HEK293 (cell line): ENCODE data around the gene APOBEC3A.
"Not testable (repeated sequence)": the region's sequence is repeated elsewhere in the genome, so short reads cannot be mapped to it uniquely, and the experiment has no call there.

ENCODE experiments used
- CTCF ChIA-PET: fragments of 350-600 bp; formaldehyde crosslinking; extraction: SDS; loops from one replicate; lab custom pipeline; 2021; ENCODE audit warnings: antibody characterized with exemption; lab: Yijun Ruan, JAX
- POLR2A ChIA-PET: fragments of 300-600 bp; formaldehyde crosslinking; extraction: SDS; loops from one replicate; lab custom pipeline; 2020; ENCODE audit warnings: antibody characterized with exemption, inconsistent platforms; lab: Yijun Ruan, JAX
- H3K27ac ChIP-seq: fragments of 200-500 bp; sonication (Bioruptor generic); 2 replicates; pipeline ENCODE4 v1.5.1; 2014; ENCODE audit warnings: low read depth, low read length, control low read depth, inconsistent platforms; ENCODE audit errors: extremely low read depth
- H3K36me3 ChIP-seq, 2 experiments: fragments of 200-500 bp in 1 of 2; sonication (Bioruptor generic) in 1 of 2; 1 replicate in 1 of 2; 2 replicates in 1 of 2; pipeline ENCODE4 v1.5.1; 2014 to 2017; ENCODE audit warnings: inconsistent platforms in 2 of 2, low read length in 2 of 2; ENCODE audit not compliant: control insufficient read depth in 2 of 2, insufficient read depth in 1 of 2
- H3K4me1 ChIP-seq: fragments of 200-500 bp; sonication (Bioruptor generic); 2 replicates; pipeline ENCODE4 v1.5.1; 2014; ENCODE audit warnings: mild to moderate bottlenecking, low read length, inconsistent platforms; ENCODE audit not compliant: control insufficient read depth, insufficient read depth
- H3K4me3 ChIP-seq: 2 replicates; pipeline ENCODE4 v1.5.1; 2011; ENCODE audit warnings: low read depth, mild to moderate bottlenecking, control low read depth, low read length, moderate library complexity
- H3K9me3 ChIP-seq: fragments of 200-500 bp; sonication (Bioruptor generic); 2 replicates; pipeline ENCODE4 v1.5.1; 2014; ENCODE audit warnings: low read depth, low read length, inconsistent platforms; ENCODE audit not compliant: control insufficient read depth, insufficient read depth
- CTCF ChIP-seq: fragments of 450-650 bp; formaldehyde crosslinking; IDR thresholded peaks from 2 replicates; pipeline ENCODE4 v1.5.1; 2016; ENCODE audit warnings: missing biosample characterization, missing genetic modification characterization
- EGR2 ChIP-seq: fragments of 450-650 bp; formaldehyde crosslinking; IDR thresholded peaks from 2 replicates; pipeline ENCODE4 v1.5.1; 2016; ENCODE audit warnings: low read depth, missing biosample characterization, missing genetic modification characterization
- GLIS1 ChIP-seq: fragments of 450-650 bp; formaldehyde crosslinking; IDR thresholded peaks from 2 replicates; pipeline ENCODE4 v1.5.1; 2016; ENCODE audit warnings: missing biosample characterization, missing genetic modification characterization
- IKZF3 ChIP-seq: fragments of 450-650 bp; IDR thresholded peaks from 2 replicates; pipeline ENCODE4 v1.5.0; 2018; ENCODE audit warnings: missing biosample characterization, mild to moderate bottlenecking, missing genetic modification characterization, moderate library complexity
- PATZ1 ChIP-seq: fragments of 450-650 bp; formaldehyde crosslinking; IDR thresholded peaks from 2 replicates; pipeline ENCODE4 v1.5.1; 2016; ENCODE audit warnings: missing biosample characterization, missing genetic modification characterization
- REPIN1 ChIP-seq: fragments of 450-650 bp; formaldehyde crosslinking; IDR thresholded peaks from 2 replicates; pipeline ENCODE4 v1.5.1; 2017; ENCODE audit warnings: missing biosample characterization, missing genetic modification characterization, low read depth
- REST ChIP-seq: fragments of 450-650 bp; formaldehyde crosslinking; IDR thresholded peaks from 2 replicates; pipeline ENCODE4 v1.5.1; 2016; ENCODE audit warnings: missing biosample characterization, missing genetic modification characterization
- ZFHX2 ChIP-seq: fragments of 450-650 bp; formaldehyde crosslinking; conservative IDR thresholded peaks from 2 replicates; pipeline ENCODE4 v1.5.1; 2016; ENCODE audit warnings: missing biosample characterization, missing genetic modification characterization
- ZNF146 ChIP-seq: fragments of 450-650 bp; formaldehyde crosslinking; IDR thresholded peaks from 2 replicates; pipeline ENCODE4 v1.5.1; 2016; ENCODE audit warnings: missing biosample characterization, missing genetic modification characterization
- ZNF184 ChIP-seq: fragments of 450-650 bp; IDR thresholded peaks from 2 replicates; pipeline ENCODE4 v1.5.1; 2018; ENCODE audit warnings: missing biosample characterization, mild to moderate bottlenecking, missing genetic modification characterization
- ZNF19 ChIP-seq: fragments of 450-650 bp; formaldehyde crosslinking; IDR thresholded peaks from 2 replicates; pipeline ENCODE4; 2016; ENCODE audit warnings: missing biosample characterization, missing genetic modification characterization, low read depth
- ZNF24 ChIP-seq: fragments of 450-650 bp; formaldehyde crosslinking; IDR thresholded peaks from 2 replicates; pipeline ENCODE4 v1.5.1; 2016; ENCODE audit warnings: missing biosample characterization, missing genetic modification characterization
- ZNF341 ChIP-seq: fragments of 450-650 bp; formaldehyde crosslinking; IDR thresholded peaks from 2 replicates; pipeline ENCODE4; 2016; ENCODE audit warnings: low read depth, missing biosample characterization, missing genetic modification characterization
- ZNF529 ChIP-seq: fragments of 450-650 bp; formaldehyde crosslinking; IDR thresholded peaks from 2 replicates; pipeline ENCODE4 v1.5.1; 2017; ENCODE audit warnings: missing genetic modification characterization, missing biosample characterization; ENCODE audit not compliant: insufficient replicate concordance
- ZNF530 ChIP-seq: fragments of 450-650 bp; formaldehyde crosslinking; IDR thresholded peaks from 2 replicates; pipeline ENCODE4 v1.5.1; 2016; ENCODE audit warnings: low read depth, missing biosample characterization, missing genetic modification characterization
- ZNF621 ChIP-seq: fragments of 450-650 bp; formaldehyde crosslinking; IDR thresholded peaks from 2 replicates; pipeline ENCODE4 v1.5.1; 2017; ENCODE audit warnings: missing biosample characterization, missing genetic modification characterization
- ZNF623 ChIP-seq: fragments of 450-650 bp; formaldehyde crosslinking; IDR thresholded peaks from 2 replicates; pipeline ENCODE4 v1.5.1; 2016; ENCODE audit warnings: missing biosample characterization, missing genetic modification characterization
- ZNF624 ChIP-seq: fragments of 450-650 bp; formaldehyde crosslinking; IDR thresholded peaks from 2 replicates; pipeline ENCODE4 v1.5.1; 2017; ENCODE audit warnings: missing biosample characterization, missing genetic modification characterization
- ZSCAN23 ChIP-seq: fragments of 450-650 bp; formaldehyde crosslinking; IDR thresholded peaks from 2 replicates; pipeline ENCODE4 v1.5.1; 2016; ENCODE audit warnings: missing biosample characterization, missing genetic modification characterization
- ZSCAN30 ChIP-seq: fragments of 450-650 bp; IDR thresholded peaks from 2 replicates; pipeline ENCODE4 v1.5.1; 2018; ENCODE audit warnings: missing biosample characterization, mild to moderate bottlenecking, missing genetic modification characterization, moderate library complexity

APOBEC3A gene

GRCh38 chr22:38974826-38975175 is 17.4 kb downstream of the APOBEC3A start:
- Histone ChIP-seq H3K4me1 (no peaks in the 10 kb centered on the region), H3K4me3 (no peak overlapping the region), H3K36me3 (no peaks in the 10 kb centered on the region), H3K9me3 (no peaks in the 10 kb centered on the region), H3K27ac (no peak overlapping the region)
- TF ChIP-seq ZNF529 (no peak), ZSCAN23 (no peak), ZNF184 (no peak), REPIN1 (tag by site-specific recombination) (no peak), GLIS1 (tag by site-specific recombination) (no peak), ZNF24 (no peak), ZNF530 (no peak), ZNF19 (tag by site-specific recombination) (no peak), ZSCAN30 (tag by site-specific recombination) (no peak), IKZF3 (no peak), ZNF623 (tag by site-specific recombination) (no peak), REST (tag by site-specific recombination) (no peak)
- CTCF ChIA-PET: interaction anchor here (0.6 to 3.2 kb wide), 10 partner anchors 29 to 210 kb away, joined by 3 to 44 read pairs (median 4); partner anchors contain the start of gene CBX6
- POLR2A ChIA-PET: interaction anchor here (1.0 to 1.2 kb wide), 2 partner anchors 29 to 336 kb away, joined by 3 to 5 read pairs; no protein-coding TSS in a partner anchor

GRCh38 chr22:38977289-38977688 is 19.9 kb downstream of the APOBEC3A start:
- H3K9me3 ChIP-seq, H3K4me3 ChIP-seq, H3K36me3 ChIP-seq, H3K4me1 ChIP-seq, H3K27ac ChIP-seq, CTCF ChIA-PET, POLR2A ChIA-PET: not testable (repeated sequence)
- peak; percentile 70 for TF ChIP-seq ZNF146 (tag by site-specific recombination)

- CTCF ChIA-PET: interaction anchor here (0.8 to 4.1 kb wide), 6 partner anchors 11 to 111 kb away, joined by 3 to 26 read pairs (median 4); no protein-coding TSS in a partner anchor
- not testable (repeated sequence) for H3K36me3 ChIP-seq, H3K27ac ChIP-seq, H3K9me3 ChIP-seq, H3K4me1 ChIP-seq, H3K4me3 ChIP-seq
- POLR2A ChIA-PET: interaction anchor here (1.9 kb wide), 1 partner anchor 23 kb away, joined by 7 read pairs; no protein-coding TSS in a partner anchor
Observed at GRCh38 chr22:38980587-38980986, 23.2 kb downstream of the APOBEC3A start.

- ChIA-PET POLR2A (interaction anchor here (0.7 to 1.9 kb wide), 3 partner anchors 12 to 109 kb away, joined by 3 to 7 read pairs (median 5); partner anchors contain the start of gene CBX6), CTCF (interaction anchor here (0.6 to 4.1 kb wide), 14 partner anchors 12 to 1035 kb away, joined by 3 to 26 read pairs (median 4); no protein-coding TSS in a partner anchor)
- no peak overlapping the region for H3K4me3 ChIP-seq
- peak overlapping the region; percentile 39; the same call in 1 of the 2 replicates for H3K27ac ChIP-seq
- no peaks in the 10 kb centered on the region for H3K9me3 ChIP-seq
- peaks cover 2% of the 10 kb centered on the region; the same call in 1 of the 2 replicates for H3K4me1 ChIP-seq
- no peaks in the 10 kb centered on the region for H3K36me3 ChIP-seq
- peak; percentile 82 for TF ChIP-seq CTCF (tag by site-specific recombination)
- TF ChIP-seq ZFHX2 (tag by site-specific recombination): peak; percentile 84
- no peak for TF ChIP-seq ZSCAN23
- TF ChIP-seq EGR2 (tag by site-specific recombination): peak; percentile 78
- TF ChIP-seq ZNF341 (tag by site-specific recombination): 0 out of 2 replicates have a peak, but pooled peaks have one; percentile 26
- TF ChIP-seq PATZ1 (tag by site-specific recombination): 0 out of 2 replicates have a peak, but pooled peaks have one; percentile 35
- no peak for TF ChIP-seq ZNF621
- no peak for TF ChIP-seq ZNF624 (tag by site-specific recombination)
Observed at GRCh38 chr22:38981005-38981991, 23.9 kb downstream of the APOBEC3A start.
